AG09319 (cell line): ENCODE measurements around the gene MICAL2.
A peak's percentile ranks its signal among the peaks of the same experiment; 100 is the strongest.

ENCODE experiments used
- DNase-seq: peaks from one replicate; pipeline ENCODE4 v3.0.0-alpha.2; 2010; ENCODE audit warnings: low read depth; ENCODE audit errors: extremely low read depth
- TF ChIP-seq, protein P1 (sequence below): IDR thresholded peaks from 2 replicates; pipeline ENCODE4 v1.5.1; 2011; ENCODE audit warnings: low read depth, mild to moderate bottlenecking, inconsistent platforms, low read length, moderate library complexity

The MICAL2 gene

DNA sequence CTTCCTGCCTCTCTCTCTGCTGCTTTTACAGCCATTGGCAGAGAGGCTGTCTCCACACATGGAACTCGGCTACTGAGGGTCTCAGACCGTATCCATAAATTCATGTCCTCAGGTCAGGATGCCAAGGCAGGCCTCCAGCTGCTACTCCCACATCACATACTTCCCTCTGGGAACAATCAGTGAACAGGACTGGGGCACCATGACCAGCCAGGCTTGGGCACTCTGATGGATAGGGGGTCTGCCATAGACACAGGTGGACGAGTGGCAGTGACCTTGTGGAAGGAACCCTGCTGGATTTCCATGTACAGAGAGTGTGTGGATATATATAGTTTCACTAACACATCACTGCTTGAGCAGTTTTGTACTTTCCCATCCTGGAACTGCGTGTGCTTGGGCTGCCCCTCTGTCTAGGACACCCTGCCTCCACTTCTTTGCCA lies 169.3 kb downstream of the MICAL2 start:
- TF ChIP-seq, protein P1, sequence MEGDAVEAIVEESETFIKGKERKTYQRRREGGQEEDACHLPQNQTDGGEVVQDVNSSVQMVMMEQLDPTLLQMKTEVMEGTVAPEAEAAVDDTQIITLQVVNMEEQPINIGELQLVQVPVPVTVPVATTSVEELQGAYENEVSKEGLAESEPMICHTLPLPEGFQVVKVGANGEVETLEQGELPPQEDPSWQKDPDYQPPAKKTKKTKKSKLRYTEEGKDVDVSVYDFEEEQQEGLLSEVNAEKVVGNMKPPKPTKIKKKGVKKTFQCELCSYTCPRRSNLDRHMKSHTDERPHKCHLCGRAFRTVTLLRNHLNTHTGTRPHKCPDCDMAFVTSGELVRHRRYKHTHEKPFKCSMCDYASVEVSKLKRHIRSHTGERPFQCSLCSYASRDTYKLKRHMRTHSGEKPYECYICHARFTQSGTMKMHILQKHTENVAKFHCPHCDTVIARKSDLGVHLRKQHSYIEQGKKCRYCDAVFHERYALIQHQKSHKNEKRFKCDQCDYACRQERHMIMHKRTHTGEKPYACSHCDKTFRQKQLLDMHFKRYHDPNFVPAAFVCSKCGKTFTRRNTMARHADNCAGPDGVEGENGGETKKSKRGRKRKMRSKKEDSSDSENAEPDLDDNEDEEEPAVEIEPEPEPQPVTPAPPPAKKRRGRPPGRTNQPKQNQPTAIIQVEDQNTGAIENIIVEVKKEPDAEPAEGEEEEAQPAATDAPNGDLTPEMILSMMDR: no peak

DNA sequence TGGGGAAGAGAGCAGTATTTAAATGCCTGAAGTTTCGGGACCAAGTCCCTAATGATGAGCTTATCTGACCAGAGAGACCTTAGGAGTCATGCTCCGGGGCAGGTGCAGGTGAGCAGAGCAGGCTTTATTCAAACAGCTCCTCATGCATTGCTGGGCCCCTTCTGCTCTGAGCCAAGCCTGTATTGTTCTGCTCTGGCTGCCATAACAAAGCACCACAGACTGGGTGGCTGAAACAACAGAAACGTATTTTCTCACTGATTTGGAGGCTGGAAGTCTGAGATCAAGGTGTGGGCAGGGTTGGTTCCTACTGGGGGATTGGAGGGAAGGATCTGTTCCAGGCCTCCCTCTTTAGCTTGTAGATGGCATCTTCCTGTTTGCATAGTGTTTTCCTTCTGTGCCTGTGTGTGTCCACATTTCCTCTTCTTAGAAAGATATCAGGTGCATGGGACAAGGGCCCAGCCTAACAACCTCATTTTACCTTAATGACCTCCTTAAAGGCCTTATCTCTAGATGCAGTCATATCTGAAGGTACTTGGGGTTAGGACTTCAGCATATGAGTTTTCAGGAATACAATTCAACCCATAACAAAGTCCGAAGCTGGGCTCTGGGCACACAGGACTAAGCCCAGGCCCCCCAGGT lies 169.9 kb downstream of the MICAL2 start:
- no peak for DNase-seq
- TF ChIP-seq, protein P1: no peak

More for the DNA sequence above, 169.3 kb downstream of the MICAL2 start:
- DNase-seq: no peak

DNA sequence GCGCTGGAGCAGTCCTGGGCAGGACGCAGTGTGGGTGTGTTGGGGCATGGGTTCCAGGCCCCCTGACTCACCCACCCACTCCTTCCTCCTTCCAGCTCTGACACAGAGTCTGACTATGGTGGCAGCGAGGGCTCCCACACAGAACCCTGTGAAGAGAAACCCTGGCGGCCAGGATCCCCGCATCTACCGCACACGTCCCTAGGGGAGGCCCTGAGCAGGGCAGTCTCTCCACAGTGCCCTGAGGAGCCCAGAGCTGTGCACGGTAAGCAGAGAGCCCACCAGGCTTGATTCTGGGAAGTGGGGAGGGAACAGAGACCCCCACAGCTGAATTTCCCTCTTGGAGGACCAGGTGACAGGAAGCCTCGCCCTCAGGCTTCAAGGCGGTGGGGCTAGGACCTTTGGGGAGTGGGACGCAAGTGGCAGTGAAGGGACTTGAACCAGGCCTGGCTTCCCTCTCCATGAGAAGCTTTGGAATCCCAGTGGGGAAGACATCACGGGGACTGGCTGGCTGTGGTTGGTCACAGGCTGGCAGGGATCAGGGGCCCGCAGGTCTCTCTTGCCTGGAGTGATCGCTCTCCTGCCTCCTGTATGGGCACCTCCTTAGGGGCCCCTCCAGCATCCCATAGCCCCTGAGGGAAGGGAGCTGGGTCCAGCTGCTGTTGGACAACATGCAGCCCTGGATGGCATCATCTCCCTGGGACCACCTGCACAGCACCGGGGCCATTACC lies 170.6 kb downstream of the MICAL2 start:
- no peak for DNase-seq
- TF ChIP-seq, protein P1: no peak

DNA sequence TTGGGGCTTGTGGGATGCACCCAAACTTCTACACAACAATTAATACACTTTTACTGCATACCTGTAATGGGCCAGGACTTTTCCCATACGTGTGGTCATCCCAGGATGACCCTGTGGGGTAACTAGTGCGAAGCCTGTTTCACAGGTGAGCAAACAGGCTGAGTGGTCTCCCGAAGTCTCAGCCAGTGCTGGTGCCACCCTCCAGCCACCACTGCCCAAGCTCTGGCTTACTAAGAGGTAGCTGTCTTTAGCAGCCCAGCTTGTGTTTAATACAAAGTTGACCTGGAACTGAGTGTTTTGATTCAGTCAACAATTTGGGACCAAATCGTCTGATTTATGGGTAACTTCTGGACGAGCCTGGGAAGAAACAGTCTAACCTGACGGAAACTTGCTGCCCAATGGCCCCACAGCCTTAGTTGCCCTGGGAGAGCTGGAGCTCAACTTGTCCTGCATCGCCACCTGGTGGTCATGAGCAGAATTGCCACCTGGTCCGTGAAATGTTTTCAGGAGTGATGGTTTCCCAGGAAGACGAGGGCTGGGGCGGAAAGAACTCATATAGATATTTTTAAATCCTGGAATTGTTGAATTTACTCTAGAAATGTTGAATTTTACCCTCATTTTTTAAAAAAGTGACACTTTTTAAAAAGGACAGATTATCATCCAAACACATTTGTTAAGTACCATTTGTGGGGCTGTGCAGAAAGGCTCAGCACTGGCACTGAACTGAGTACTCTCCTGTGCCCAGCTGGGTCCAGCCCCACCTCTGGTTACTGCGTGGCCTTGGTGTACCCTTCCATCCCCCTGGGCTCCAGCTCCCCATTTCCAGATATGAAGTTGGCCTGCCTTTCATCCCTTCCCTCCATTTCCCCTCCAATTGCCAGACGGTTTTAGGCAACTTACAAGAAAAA lies 171.4 kb downstream of the MICAL2 start:
- TF ChIP-seq, protein P1: peak; percentile 89
- DNase-seq: peak; percentile 46

DNA sequence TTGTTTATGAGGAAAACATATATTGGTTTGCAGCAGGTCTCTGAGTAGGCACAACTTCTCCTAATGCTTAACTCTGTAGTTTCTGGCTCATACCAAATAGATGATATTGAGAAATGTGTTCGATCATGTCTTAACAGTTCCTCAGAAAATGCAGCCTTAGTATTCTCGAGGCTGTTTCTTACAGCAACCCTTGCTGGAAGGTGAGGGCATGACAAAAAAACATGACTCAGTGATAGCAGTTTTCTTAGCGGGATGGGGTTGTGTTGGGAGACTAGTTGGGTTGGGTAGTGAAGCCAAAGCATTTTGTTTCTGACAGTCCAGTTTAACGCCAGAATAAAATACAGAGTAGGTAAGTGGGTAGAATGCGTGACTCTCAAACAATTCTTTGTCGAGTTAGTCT lies 172.3 kb downstream of the MICAL2 start:
- DNase-seq: no peak

DNA sequence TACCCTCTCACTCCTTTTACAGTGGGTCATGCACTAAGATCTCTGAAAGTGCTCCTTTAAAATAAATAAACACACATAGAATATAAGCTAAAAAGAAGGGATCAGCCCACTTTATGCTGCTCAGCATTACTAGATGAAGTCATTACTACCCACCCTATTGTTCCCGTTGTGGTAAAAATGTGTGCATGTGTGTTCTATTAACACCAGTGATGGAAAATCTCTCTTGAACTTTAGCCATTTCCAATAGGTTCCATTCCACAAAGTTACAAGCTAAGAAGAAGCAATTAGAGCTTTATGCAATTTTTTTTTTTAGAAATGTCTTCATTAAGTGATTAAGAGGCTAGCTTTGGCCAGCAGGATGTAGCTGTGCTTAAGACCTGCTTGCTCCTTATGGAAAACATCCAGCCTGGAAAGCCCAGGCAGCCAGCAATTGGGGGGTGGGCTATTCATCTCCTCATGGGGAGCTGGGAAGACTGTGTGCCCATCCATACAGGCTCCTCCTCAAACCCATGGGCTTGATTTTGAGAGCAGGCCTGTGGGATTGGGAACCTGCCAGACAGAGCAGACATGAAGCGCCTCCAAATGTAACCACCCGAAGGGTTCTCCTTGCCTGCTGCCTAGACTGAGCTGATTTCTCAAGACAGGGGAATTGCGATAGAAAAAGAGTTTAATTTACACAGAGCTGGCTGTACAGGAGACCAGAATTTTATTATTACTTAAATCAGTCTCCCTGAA lies 174.1 kb downstream of the MICAL2 start:
- TF ChIP-seq, protein P1: no peak
- DNase-seq: peak; percentile 27

More for the DNA sequence above, 172.3 kb downstream of the MICAL2 start:
- TF ChIP-seq, protein P1: no peak
